GM18870 (cell line): Measurements from ENCODE around the gene NDST3.
A peak's percentile ranks its signal among the peaks of the same experiment; 100 is the strongest.

Experiments used
- ATAC-seq: cut with Tn5 transposase; IDR thresholded peaks from one replicate; pipeline ENCODE4 v1.9.1; 2021; ENCODE audit warnings: moderate library complexity; ENCODE audit not compliant: unreplicated experiment

Gene NDST3

DNA sequence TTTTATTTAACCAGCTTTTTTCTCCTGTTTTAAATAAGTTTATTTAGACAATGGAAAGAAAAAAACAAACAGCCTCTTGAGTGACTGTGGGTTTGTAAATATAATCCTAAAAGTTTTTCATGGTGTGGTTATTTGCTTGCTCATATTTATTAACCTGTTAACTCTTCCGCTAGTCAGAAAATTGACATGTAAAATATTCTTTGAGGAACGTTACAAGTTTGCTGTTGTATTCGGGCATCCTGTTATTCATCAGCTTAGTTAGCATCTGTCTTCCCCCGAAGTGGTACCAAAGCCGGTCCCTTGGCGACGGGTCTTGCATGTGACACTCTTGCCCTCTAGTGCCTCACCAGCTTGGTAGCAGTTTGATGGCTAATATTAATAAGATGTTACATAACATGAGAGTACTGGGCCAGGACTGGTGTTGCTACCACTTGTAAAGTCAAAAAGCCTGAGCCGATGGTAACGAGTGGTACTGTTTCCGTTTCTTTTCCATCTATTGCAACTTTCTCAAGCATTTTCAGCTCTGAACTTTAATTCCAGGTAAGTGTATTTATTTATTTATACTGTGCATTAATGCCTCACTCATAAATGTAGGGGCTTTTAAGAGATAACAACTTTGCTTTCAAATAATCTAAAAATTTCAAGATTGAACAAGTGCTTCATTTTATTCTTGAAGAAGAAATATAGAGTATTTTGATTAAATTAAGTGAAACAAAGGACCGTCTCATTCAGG lies at the start of gene NDST3:
Gene NDST3, plus strand, starts transcription at position 434 of the 733 bp plus-strand sequence. CDS start 19,425 bp downstream, outside the sequence.
- ATAC-seq = peak; percentile 58

DNA sequence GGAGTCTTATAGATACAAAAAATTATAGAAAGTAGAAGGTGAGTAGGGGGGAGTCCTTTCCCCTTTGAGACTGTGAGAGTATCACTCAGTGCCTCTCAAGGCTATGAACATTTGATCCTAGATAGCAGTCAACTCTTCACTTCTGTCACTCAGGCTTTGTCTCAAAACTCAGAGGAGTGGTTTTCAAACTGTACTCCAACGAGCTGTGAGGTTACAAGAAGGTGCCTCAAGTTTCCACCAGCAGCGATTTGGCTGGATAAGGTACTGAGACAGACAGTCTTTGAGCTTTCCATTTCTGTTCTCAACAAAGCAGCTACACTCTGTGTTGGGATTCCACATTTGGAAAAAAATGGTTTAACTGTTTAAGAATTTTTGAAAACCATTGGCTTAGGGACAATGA lies 48.0 kb upstream of the NDST3 start:
- ATAC-seq = no peak

DNA sequence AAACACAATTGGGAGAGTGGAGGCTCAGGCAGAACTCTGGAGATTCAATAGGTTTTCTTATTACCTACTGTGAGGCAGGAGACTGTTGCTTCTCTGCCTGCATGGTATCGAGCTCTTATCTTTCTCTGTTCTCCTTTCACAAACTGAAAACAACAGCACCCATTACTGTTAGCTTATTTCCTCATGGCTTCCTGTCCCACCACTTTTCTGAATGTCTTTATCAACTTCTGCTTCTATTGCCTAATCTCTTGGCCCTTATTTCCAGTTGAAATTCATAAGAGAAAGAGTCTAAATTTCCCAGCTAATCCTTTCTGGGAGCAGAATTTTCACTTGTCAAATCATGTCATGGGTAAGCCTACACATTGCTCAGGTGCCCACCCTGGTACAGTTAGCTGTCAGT lies 46.8 kb upstream of the NDST3 start:
- ATAC-seq = no peak

DNA sequence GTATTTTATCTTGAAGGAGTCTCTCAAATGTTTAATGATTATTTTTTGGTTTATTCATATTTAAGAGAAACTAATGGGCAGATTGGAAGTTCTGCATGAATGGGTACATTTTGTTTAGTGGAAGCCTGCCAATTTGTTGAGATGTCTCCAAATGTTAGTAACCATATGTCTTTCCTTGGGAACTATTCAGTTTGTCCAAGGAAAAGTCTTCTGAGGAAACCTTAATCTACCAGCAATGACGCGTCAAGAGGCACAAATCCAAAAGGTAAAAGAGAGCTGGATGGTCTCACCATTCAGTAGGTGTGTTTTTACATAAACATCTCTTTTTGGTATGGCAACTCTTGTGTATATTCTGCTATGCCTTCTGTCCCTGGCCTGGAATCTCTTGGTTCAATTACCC lies 37.4 kb upstream of the NDST3 start:
- ATAC-seq = no peak

DNA sequence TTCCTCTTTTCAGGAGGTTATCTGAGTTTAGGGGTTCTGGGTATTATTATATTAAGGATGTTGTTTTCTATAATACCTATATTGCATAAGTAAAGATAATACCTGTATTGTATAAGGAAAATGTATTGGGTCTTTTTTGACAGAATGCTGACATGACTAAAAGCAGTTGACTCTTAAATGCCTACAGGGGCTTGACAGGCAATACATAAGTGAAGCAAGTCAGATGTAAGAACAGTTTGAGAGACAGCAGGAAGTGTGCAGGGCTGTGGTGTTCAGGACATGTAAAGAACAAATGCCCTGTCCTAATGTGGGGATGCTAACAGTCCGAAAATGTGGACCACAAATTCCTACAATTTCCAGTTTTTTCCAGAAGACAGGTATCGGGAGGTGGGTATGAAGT lies 30.2 kb upstream of the NDST3 start:
- no peak for ATAC-seq

DNA sequence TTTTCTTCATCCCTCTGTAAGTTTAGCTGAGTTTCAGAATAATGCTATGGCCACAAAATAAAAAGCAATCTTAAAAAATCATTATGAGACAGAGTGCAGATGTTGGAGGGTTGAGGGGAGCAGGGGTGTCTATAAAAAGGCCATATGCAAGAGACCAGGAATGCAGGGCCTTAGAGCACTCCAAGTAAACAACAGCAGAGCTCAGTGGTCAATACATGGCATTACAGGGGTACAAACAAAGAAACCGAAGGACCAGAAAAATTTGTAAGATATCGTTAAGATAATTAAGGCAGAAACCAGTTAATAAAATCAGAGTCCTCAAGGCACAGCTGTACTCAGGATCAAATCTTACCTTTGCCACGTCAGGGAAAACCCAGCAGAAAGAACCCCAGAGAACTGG lies 28.4 kb upstream of the NDST3 start:
- ATAC-seq = no peak

DNA sequence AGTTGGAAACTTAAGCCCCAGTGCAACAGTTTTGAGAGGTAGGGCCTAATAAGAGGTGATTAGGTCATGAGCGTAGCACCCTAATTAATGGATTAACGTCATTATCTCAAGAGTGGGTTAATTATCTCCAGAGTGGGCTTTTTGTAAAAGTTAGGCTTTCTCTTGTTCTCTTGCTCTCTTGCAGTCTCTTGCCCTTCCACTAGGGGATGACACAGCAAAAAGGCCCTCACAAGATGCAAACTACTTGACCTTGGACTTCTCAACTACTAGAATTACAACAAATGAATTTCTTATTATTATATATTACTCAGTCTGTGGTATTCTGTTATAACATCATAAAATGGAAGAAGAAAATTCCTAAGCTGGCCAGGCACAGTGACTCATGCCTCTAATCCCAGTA lies 22.1 kb upstream of the NDST3 start:
- no peak for ATAC-seq

DNA sequence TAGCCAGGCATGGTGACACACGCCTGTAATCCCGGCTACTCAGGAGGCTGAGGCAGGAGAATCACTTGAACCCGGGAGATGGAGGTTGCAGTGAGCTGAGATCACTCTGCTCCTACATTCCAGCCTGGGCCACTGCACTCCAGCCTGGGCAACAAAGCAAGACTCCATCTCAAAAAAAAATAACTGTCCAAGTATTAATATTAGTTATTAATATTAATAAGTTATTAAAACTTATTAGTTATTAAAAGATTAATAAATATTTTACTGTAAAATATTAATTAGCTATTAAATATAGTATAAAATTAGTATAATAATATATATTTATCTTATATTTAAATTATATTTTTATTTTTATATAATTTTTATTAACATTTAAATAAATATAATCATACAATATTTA lies 19.5 kb upstream of the NDST3 start:
- ATAC-seq = no peak

DNA sequence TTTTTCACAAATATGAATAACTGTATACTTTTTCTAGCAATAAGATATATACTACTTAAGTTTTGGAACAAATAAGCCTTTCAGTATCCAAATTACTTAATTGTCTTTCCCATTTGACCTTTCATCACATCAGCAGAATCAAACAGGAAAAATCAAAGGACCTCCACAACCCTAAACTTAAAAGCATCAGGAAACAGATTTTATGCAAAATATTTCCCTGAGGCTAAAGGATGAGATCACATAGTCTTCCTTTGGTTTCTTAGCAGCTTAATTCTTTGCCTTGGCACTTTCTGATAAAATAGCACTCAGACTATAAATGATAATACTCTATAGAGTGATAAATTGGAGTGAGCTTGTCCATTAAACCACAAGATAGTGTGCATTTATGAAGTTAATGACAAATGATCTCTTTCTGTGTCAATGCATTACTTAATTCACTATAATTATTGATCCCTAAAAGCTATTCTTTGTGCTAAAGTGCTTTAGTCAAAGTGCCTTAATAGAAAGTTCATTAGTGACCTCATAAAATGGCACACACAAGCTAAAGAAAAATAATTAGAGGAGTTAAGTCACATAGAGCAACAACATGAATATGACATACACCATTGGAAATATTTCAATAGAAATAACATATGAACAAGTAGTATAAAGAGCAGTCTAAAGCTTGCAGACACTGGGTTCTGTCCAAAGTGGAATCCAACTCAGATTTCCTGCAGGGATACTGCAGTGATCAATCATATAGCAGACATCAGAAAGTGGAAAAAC lies 15.7 kb upstream of the NDST3 start:
- no peak for ATAC-seq

DNA sequence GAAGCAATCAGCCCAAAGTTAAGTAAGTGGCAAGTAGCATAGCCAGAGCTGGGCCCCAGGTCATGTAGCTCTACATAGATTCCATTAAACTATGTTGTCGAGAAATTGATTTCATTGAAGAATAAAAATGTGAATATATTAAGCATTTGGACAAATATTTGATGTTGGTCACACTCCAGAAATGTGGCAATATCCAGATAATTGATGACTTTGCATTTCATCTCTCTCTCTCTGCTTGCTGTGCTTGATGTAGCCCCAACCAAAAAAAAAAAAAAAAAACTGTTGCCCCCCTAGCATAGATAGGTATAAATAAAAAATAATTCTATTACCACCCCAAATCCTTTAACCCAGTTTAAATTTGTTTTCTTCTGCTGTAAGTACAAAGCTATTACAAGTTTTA lies 7.5 kb upstream of the NDST3 start:
- ATAC-seq = no peak

DNA sequence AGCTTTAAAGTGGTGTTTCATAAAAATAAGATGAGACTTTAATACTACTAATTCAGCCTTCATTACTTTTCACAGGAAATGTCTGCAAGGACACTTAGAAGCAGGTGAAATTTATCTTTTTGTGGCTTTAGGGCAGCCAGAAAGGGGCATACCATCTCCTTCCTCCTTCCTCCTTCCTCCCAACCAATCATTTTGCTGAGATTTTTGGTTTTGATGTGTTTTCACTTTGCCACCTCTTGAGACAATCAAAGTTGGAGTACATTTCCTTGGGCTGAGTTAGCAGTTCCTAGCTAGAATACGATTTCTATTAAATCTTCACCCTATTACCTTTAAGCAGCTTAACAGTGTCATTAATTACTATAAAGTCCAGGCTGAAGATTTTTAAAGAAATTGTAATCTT lies 5.1 kb upstream of the NDST3 start:
- no peak for ATAC-seq

DNA sequence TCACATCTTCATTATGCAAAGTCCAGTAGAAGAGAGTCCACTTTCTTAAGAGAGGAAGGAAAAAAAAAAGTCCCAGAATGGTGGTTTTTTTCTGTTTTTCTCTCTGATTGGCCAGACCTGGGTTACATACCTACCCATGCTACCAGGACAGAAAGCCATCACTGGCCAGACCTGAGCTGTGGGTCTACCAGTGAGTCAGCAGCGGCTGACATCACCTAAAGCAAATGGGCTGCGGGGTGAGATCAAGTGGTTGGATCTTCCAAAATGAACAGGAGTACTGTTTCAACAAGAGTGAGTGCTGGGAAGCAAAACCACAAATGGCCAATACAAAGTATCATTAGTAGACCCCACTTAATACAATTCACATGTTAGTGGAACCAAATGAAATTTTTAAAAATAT lies 1.6 kb upstream of the NDST3 start:
- ATAC-seq = no peak

DNA sequence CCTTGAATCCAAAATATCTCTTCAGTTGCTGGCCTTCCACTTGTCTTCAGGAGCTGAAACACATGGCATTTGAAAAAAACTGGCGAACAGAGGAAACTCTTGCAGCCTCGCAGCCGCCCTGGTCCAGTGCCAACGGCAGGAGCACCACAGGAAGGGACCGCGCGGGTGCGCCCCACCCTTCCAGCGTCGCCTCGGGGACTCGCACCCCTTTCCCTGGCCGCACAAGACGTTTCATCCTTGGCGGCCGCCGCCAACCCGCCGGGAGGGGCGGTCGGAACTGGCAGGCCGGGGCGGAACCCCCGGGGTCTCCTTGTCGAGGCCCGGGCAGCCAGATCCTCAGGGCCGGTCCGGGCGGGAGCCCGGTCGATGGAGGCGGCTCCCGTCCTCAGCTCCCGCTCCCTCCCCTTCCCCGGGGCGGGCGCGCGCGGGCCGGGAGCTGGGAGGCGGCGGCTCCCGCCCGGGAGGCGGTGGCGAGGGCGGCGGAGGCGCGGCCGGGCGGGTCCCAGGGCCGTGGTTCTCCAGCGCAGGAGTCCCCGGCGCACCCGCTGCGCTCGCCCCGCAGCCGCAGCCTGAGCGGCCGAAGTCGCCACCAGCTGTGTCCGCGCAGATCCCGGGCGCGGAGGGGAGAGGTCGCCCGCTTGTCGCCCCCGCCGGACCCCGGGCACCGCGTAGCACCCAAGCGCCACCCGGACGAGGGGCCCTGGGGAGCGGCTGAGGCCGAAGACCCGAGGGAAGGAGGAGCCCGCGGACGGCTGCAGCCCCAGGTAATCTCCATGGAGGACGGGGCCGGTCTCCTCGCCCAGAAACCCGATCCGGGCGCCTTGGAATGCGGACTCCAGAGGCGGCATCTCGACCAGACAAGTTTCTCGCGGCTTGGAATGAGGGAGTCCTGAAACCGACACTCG lies 886 bp upstream of the NDST3 start:
- ATAC-seq = no peak

DNA sequence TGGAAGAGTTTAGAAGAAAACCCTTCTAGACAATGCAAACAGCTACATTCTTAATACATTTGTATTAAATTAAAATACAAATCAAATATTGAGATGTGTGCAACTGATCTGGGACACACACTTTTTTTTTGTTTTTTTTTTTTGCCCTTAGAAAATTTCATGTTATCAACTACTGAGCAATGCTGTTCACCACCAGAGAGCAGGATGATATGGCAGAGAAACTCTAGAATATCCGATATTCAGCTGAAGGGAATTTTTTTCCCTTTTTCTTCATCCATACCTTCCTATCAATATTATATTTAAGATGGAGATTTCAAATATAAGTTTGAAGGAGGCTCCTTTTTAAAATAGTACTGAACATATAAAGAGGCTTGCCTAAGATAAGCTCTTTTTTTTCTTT lies 1.0 kb downstream of the NDST3 start:
- ATAC-seq = no peak

DNA sequence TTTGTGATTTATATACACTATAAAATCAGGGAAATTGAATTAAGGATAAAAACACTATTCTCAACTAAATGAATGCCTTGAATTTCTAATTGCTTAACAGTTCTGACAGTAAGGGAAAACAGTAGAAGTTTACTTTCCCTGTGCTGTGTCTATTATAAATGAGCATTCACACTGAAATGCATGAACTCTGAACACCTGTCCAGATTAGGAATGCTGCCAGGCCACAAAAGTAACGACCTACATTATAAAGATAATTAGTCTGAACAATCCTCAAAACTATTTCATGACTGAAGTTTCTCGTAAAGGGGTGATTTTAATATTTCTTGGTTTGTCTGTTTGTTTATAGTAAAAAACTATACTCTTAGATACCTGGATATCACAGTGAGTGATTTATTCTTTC lies 2.0 kb downstream of the NDST3 start:
- no peak for ATAC-seq

DNA sequence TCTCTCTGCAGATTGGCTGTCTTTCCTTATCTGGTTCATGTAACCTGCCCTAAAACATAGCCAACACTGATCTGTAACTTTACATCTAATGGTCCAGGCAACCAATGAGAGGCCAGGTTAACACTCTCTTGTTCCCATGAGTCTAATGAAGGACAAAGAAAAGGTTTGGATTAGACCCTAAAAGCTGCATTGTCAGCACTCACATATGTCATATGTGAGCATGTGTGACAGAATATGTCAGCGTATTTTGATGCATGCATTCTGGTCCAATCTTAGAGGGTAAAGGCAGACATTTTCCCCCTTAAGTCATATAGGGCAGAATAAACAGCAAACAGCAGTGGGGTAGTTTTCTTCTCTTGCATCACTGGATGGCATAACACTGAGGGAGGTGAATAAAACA lies 3.7 kb downstream of the NDST3 start:
- no peak for ATAC-seq

DNA sequence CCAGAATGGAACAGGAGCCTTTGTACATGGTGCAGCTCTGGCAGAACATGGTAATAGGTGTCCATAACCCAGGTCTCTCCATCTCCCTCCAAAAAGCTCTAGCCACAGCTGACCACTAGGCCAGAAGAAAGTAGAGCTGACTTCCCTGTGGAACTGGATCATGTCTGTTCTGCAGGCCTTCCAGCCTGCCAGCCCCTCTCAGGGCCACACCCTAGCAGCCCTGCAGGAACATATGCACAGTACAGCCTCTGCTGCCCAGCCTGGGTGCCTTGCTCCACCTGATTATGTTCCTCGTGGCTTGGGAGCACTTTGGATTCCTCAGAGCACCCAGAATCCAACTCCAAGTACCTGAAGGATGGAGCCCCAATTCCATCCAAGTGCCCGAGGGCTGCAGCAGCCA lies 12.0 kb downstream of the NDST3 start:
- ATAC-seq = no peak

DNA sequence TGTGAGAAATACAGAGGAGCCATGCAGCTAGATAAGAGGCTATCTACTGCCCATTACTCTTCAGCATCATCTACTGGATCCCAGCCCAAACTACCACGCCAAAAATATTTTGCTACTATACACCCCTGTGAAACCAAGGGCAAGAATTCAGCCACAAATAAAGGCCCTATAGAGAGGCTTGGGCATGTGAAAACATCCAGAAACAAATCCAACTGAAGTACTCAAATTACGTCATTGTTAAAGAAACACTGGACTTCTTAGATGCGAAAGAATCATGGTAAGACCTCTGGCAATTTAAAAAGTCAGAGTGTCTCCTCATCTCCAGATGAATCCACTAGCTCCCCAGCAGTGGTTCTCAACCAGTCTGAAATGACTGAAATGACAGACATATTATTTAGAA lies 12.8 kb downstream of the NDST3 start:
- ATAC-seq = no peak

DNA sequence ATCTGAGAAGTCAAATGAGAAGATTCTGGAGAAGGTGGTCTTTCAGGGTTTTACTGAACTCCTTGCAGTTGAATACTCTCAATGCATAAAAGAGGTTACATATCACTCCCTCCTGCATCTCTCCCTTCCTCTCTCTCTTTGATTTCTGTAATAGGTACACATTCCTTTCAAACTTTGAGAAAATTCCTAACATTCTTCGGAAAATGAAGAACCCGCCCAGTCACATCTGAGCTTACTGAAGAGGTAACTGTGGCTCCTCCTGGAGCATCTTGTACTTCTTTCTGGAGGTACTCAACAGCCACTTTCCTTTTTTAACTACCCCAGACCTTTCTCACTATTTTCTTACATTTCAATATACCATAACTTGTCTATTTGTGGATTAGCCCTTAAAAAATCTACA lies 24.7 kb downstream of the NDST3 start:
- no peak for ATAC-seq

DNA sequence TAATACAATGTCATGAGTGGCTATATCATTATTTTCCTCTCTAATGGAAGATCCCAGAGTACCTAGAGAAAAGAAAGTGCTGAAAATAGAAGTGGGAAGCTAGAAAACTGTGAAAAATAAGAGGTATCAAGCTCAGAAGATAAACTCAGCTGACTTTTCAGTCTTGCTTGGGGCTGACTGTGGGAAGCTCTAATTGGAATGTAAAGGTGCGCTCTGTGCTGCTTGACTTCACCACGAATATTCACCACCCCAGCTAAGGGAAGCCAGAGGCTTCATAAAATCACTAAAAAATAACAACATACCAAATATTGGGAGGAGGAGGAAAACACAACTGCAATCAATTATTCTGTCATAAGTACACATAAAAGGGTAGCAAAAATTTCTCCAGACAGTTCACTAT lies 25.1 kb downstream of the NDST3 start:
- ATAC-seq = no peak

DNA sequence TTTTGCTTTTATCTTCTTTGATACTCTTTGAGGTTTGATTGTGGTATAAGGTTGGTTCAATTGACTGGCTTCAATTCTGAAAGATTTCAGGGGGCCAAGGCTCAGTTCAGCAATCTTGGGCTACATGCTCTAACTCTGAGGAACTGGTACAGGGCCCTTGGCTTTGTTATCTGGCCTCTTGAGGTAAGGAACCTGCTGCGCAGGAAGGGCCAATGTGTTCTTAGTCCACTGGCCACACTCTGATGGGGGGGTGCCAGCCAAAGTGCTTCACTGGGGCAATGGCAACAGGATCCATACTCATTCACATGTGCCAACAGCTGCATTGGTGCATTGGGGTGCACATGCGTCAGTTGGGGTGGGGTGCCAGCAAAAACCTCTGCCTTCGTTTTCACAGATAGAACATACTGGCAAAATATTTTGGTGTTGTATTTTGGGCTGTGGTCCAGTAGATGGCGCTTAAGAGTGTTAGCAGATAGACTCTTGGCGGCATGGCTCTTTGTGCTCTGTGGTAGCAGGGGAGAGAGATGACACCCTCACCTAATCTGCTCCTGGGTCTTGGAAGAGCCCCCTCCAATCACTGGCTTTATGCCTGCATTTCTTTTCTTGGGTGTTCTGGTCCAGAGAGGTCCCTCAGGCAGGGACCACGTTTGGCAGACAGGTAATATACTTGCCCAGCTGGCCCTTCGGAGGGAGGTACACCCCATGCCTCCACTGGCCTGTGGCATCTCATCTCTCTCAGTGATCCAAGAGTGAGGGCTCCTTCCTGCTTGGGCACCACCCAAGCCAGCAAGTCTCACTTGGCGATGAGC lies 42.9 kb downstream of the NDST3 start:
- peak; percentile 67 for ATAC-seq
